RWPE1 (cell line): ENCODE data around the gene PDSS1.
A peak's percentile ranks its signal among the peaks of the same experiment; 100 is the strongest.

Experiments used
- CTCF ChIA-PET: fragments of 350-600 bp; sonication (Branson Sonifier 250); formaldehyde crosslinking; extraction: SDS; loops from one replicate; lab custom pipeline; 2021; lab: Yijun Ruan, JAX
- POLR2A ChIA-PET: fragments of 400-600 bp; formaldehyde crosslinking; extraction: SDS; loops from one replicate; lab custom pipeline; 2020; ENCODE audit warnings: antibody characterized with exemption; ENCODE audit not compliant: low non-redundant PET; lab: Yijun Ruan, JAX
- DNase-seq: peaks from one replicate; pipeline ENCODE4 v3.0.0; 2012; ENCODE audit warnings: low spot score
- H3K27ac ChIP-seq: fragments of 450-650 bp; 2 replicates; pipeline ENCODE4 v1.5.1; 2017
- TF ChIP-seq, protein P1 (sequence below): fragments of 450-650 bp; conservative IDR thresholded peaks from 2 replicates; pipeline ENCODE4 v1.5.1; 2017; ENCODE audit warnings: low read depth, mild to moderate bottlenecking

The PDSS1 gene

GRCh38 chr10:26770069-26770468 is 72.6 kb downstream of the PDSS1 start:
- TF ChIP-seq, protein P1, sequence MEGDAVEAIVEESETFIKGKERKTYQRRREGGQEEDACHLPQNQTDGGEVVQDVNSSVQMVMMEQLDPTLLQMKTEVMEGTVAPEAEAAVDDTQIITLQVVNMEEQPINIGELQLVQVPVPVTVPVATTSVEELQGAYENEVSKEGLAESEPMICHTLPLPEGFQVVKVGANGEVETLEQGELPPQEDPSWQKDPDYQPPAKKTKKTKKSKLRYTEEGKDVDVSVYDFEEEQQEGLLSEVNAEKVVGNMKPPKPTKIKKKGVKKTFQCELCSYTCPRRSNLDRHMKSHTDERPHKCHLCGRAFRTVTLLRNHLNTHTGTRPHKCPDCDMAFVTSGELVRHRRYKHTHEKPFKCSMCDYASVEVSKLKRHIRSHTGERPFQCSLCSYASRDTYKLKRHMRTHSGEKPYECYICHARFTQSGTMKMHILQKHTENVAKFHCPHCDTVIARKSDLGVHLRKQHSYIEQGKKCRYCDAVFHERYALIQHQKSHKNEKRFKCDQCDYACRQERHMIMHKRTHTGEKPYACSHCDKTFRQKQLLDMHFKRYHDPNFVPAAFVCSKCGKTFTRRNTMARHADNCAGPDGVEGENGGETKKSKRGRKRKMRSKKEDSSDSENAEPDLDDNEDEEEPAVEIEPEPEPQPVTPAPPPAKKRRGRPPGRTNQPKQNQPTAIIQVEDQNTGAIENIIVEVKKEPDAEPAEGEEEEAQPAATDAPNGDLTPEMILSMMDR, result no peak
- POLR2A ChIA-PET, result no interaction called here
- no peak overlapping the region for H3K27ac ChIP-seq
- no peak for DNase-seq
- CTCF ChIA-PET, result no interaction called here

GRCh38 chr10:26773633-26774032 is 76.1 kb downstream of the PDSS1 start:
- ChIA-PET CTCF (no interaction called here), POLR2A (no interaction called here)
- no peak for DNase-seq
- no peak overlapping the region for H3K27ac ChIP-seq
- TF ChIP-seq, protein P1, result no peak

- ChIA-PET POLR2A (no interaction called here), CTCF (interaction anchor here (0.7 kb wide), 1 partner anchor 70 kb away, joined by 6 read pairs; no protein-coding TSS in a partner anchor)
- DNase-seq, result peak; percentile 31
- H3K27ac ChIP-seq, result no peak overlapping the region
- TF ChIP-seq, protein P1, result no peak
Measured at GRCh38 chr10:26776258-26776657, 78.8 kb downstream of the PDSS1 start.

DNA sequence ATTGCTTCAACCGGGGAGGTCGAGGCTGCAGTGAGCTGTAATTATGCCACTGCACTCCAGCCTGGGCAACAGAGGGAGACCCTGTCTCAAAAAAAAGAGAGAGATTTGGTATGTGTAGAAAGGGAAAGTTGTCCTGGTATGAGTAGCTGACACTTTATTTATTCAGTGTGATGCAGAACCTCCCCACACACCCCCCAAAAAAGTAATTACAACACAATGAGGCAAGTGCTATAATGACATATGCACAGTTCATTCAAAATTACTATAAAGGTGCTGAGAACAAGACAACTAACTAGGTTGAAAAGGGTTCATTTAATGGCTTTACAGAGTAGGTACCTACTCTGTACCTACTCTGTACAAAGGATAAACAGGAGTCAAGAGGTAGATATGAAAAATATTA is 80.2 kb downstream of the PDSS1 start:
- ChIA-PET CTCF (no interaction called here), POLR2A (no interaction called here)

GRCh38 chr10:26779176-26779860 is 81.8 kb downstream of the PDSS1 start:
- H3K27ac ChIP-seq, result no peak overlapping the region
- CTCF ChIA-PET, result no interaction called here
- TF ChIP-seq, protein P1, result no peak
- DNase-seq, result no peak
- POLR2A ChIA-PET, result no interaction called here

More for the DNA sequence above, 80.2 kb downstream of the PDSS1 start:
- TF ChIP-seq, protein P1, result no peak
- no peak overlapping the region for H3K27ac ChIP-seq
- no peak for DNase-seq

DNA sequence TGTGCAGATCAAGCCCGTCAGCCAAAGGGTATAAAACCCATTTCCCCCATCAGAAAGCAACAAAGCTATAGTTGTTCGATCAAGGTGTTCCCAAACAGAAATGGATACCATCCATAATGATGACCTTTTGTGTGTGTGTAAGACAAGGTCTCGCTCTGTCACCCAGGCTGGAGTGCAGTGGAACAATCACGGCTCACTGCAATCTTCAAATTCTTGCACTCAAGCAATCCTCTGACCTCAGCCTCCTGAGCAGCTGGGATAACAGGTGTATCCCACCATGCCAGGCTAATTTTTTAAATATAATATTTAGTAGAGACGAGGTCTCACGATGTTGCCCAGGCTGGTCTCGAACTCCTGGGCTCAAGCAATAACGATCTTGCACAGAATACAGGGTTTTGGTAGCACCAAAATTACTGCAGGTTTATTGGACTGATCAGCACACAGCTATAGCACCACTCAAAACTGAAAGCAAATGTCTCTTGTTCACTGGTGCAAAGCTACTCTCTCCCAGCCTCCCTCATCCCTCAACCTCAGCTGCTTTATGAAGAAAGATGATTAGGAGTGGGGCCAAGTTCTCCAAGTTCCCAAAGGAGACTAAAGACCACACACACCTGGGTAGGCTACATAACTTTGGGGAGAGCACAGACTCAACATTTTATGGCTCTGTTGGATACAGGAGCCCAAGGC is 82.7 kb downstream of the PDSS1 start:
- H3K27ac ChIP-seq, result peak overlapping the region; percentile 81
- no peak for DNase-seq
- TF ChIP-seq, protein P1, result no peak
- ChIA-PET POLR2A (no interaction called here), CTCF (no interaction called here)
